Cardiac muscle cell (in vitro differentiated cells and primary cell): ENCODE results near the gene GARIN5A. TPM values are rescaled to one million over a fixed set of nuclear protein-coding genes. Genes with fewer than 3 reads are reported as not detected.
A peak's percentile ranks its signal among the peaks of the same experiment; 100 is the strongest.

Experiments used
- DNase-seq, 2 donors: peaks; one replicate each; pipeline versions ENCODE4 v3.0.0 to v3.0.0-alpha.2; 2010 to 2017; ENCODE audit warnings: low read depth in 1 of 2, low spot score in 1 of 2
- H3K27ac ChIP-seq: fragments of 200-600 bp; sonication (generic); 2 replicates; pipeline ENCODE4 v1.5.1; 2016
- H3K27me3 ChIP-seq: fragments of 200-600 bp; sonication (generic); 2 replicates; pipeline ENCODE4 v1.6.0; 2016; ENCODE audit warnings: control low read depth
- H3K36me3 ChIP-seq: fragments of 200-600 bp; sonication (generic); 2 replicates; pipeline ENCODE4 v1.5.1; 2016; ENCODE audit warnings: control low read depth
- H3K4me1 ChIP-seq: fragments of 200-600 bp; sonication (generic); 2 replicates; pipeline ENCODE4 v1.8.1; 2017; ENCODE audit warnings: low read depth, mild to moderate bottlenecking, mixed run types
- H3K4me3 ChIP-seq: fragments of 200-600 bp; sonication (generic); 2 replicates; pipeline ENCODE4 v1.5.1; 2016; ENCODE audit warnings: mild to moderate bottlenecking
- H3K9me3 ChIP-seq: fragments of 200-600 bp; sonication (generic); 2 replicates; pipeline ENCODE4 v1.5.1; 2017; ENCODE audit warnings: low read depth, mild to moderate bottlenecking, control low read depth
- polyA plus RNA-seq: library from polyadenylated mRNA; unstranded; fragments of >200 nt; fragmentation: Nextera tagmentation; extraction: Ambion mirVana; gene quantifications from 2 replicates; pipeline ENCODE4 v1.2.1, GENCODE V29; 2016
- total RNA-seq: library from RNA; depleted of rRNA; stranded (reverse); fragments of >200 nt; gene quantifications from 2 replicates; pipeline ENCODE4 v1.2.3, GENCODE V29; 2016
- TF ChIP-seq, protein P1 (sequence below): IDR thresholded peaks from 2 replicates; pipeline ENCODE4 v1.5.1; 2012; ENCODE audit warnings: low read depth, mild to moderate bottlenecking, low read length

The GARIN5A gene
- total and polyA plus RNA-seq, 2 experiments from 2014 or later, result 7.7 to 9.3 TPM

DNA sequence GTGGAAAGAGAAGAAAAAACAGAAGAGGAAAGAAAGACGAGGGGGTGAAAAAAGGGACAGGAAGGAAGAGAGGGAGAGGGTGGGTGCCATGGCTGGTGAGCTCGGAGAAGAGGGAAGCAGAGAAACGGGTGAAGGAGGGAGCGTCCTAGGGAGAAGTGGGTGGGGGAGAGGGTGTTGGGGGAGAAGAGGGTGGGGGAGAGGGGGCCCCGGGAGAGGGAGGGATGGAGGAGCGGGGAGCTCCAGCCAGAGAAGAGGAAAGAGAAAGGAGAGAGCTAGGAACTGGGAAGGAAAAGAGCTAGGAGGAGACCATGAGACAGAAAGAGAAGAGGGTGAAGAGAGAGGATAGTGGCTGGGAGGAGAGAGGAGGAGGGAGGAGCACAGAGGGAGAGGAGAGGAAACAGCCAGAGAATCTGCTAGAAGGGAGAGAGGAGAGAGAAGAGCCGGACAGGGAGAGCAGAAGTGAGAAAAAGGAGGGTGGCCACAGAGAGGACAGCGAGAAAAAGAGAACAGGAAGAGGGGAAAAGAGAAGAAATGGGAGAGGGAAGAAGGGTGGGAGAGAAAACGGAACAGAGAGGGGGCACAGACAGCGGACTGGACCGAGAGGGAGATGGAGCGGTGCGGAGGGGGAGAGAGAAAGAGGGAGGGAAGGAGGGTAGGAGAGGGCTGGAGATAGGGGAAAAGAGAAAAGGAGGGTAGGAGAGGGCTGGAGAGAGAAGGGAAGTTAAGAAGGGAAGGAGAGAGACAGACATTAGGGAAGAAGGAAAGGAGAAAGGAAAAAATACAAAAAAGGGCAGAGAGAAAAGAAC is 11.9 kb upstream of the GARIN5A start:
- Histone ChIP-seq H3K9me3 (no peaks in the 10 kb centered on the region), H3K4me3 (no peak overlapping the region), H3K27ac (peak overlapping the region; percentile 81), H3K4me1 (peaks cover 10% of the 10 kb centered on the region), H3K27me3 (no peaks in the 10 kb centered on the region), H3K36me3 (peaks cover 18% of the 10 kb centered on the region)
- DNase-seq, result no peak
- TF ChIP-seq, protein P1, sequence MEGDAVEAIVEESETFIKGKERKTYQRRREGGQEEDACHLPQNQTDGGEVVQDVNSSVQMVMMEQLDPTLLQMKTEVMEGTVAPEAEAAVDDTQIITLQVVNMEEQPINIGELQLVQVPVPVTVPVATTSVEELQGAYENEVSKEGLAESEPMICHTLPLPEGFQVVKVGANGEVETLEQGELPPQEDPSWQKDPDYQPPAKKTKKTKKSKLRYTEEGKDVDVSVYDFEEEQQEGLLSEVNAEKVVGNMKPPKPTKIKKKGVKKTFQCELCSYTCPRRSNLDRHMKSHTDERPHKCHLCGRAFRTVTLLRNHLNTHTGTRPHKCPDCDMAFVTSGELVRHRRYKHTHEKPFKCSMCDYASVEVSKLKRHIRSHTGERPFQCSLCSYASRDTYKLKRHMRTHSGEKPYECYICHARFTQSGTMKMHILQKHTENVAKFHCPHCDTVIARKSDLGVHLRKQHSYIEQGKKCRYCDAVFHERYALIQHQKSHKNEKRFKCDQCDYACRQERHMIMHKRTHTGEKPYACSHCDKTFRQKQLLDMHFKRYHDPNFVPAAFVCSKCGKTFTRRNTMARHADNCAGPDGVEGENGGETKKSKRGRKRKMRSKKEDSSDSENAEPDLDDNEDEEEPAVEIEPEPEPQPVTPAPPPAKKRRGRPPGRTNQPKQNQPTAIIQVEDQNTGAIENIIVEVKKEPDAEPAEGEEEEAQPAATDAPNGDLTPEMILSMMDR, result no peak

DNA sequence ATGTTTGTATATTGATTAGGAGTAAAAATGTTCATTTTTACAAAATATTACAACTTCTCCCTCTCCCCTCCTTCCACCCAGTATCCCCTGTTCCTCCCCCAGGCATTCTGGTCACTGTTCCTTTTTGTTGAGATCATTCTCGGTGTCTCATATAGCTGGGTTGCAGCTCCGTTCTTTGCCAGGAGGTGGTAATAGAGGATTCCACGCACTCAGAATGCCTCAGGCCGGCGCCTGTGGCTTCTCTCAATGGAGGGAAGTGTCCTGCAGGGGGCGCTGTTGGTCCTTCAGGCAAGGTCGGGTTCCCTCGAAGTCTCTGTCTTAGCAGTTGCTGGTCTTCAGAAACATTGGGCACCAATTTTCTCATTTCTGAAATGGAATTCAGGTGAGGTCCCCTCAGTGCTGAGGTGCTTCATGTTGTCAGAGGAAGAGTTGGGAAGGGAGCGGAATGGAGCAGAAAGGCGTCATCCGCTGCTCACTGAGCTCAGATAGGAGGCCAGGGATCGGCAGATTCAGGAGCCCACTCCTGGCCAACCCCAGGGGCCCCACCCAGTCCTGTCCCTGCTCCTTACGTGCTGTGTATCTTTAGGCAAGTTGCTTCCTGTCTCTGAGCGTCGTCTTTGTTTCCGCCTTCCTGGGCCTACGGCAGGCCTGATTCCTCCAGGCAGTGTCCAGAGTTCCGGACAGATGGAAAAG is 10.3 kb upstream of the GARIN5A start:
- peak; percentile 44 to 89 for DNase-seq
- H3K27me3 ChIP-seq, result no peaks in the 10 kb centered on the region
- H3K9me3 ChIP-seq, result no peaks in the 10 kb centered on the region
- H3K4me1 ChIP-seq, result peaks cover 9% of the 10 kb centered on the region
- peaks cover 18% of the 10 kb centered on the region for H3K36me3 ChIP-seq
- peak overlapping the region; percentile 81 for H3K27ac ChIP-seq
- no peak overlapping the region for H3K4me3 ChIP-seq
- TF ChIP-seq, protein P1, result peak; percentile 50

DNA sequence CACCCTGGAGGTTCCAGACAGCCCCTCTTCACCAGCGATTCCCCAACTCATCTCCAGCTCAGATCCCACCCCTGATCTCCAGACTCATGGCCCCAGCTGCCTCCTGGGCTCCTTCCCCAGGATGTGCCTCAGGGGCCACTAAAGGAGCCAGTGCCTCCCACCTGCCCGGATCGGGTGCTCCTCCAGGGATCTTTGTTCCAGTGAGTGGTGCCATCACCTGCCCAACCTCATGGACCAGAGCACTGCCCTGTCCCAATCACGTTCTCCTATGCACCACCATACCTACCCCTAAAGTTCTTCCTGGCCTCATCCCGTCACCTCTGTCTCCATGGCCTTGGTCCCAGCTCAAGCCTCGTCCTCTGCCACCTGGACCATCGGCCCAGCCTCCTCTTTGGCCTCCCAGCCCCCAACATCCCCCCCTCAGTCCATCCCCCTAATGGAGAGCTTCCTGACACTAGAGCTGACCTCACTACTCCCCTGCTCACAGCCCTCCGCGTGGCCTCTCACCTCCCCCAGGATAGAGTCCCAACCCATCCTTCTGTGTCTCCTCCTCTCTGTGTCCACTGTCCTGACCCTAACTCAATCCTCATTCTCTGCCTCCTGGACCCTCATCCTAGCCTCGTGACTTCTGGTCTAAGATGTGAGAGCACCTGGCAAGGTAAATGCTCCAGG is 8.8 kb upstream of the GARIN5A start:
- DNase-seq, result peak in 1 of 2 donors; percentile 63
- Histone ChIP-seq H3K27me3 (no peaks in the 10 kb centered on the region), H3K4me3 (no peak overlapping the region), H3K4me1 (no peaks in the 10 kb centered on the region), H3K9me3 (no peaks in the 10 kb centered on the region), H3K27ac (peak overlapping the region; percentile 81), H3K36me3 (peaks cover 15% of the 10 kb centered on the region)
- TF ChIP-seq, protein P1, result no peak

DNA sequence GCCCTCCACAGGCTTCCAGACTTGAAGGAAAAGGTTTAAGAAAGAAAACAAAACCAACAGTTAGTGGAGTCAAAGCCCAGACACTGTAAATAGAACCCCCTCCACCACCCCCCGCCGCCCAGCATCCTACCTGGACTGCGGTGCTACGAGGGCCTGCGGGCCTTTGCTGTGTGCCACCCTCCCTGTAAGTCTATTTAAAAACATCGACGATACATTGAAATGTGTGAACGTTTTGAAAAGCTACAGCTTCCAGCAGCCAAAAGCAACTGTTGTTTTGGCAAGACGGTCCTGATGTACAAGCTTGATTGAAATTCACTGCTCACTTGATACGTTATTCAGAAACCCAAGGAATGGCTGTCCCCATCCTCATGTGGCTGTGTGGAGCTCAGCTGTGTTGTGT is 6.3 kb upstream of the GARIN5A start:
- TF ChIP-seq, protein P1, result no peak
- Histone ChIP-seq H3K4me1 (no peaks in the 10 kb centered on the region), H3K36me3 (peaks cover 16% of the 10 kb centered on the region), H3K9me3 (no peaks in the 10 kb centered on the region), H3K27ac (no peak overlapping the region), H3K4me3 (no peak overlapping the region), H3K27me3 (no peaks in the 10 kb centered on the region)
- DNase-seq, result no peak

DNA sequence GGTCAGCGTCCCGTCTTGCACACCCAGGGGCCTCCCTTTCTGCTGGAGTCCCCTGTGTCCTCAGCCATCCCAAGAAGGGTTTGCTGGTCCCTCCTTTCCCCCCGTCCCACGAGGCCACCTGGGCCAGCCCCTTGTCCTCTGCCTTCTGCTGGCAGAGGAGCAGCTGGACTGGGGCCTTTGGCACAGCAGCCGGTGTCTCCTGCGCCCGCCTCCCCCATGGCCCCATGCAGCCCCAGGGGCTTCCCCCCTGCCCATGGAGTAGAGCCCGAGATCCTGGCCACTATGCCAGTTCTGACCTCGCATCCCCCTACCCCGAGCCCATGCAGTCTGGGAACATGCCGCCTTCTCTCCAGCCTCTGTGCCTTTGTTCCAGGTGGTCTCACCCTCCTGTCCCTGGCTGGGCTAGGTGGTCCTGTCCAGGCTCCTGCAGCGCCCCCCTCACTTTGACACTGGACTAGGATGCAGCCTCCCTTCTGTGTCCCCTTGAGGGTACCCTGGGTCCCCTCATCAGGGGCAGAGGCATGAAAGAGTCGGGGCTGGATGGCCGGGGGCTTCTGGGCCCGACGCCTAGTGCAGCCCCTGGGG is 5.7 kb upstream of the GARIN5A start:
- TF ChIP-seq, protein P1, result no peak
- DNase-seq, result no peak
- peaks cover 14% of the 10 kb centered on the region for H3K36me3 ChIP-seq

More for the DNA sequence above, 5.7 kb upstream of the GARIN5A start:
- no peaks in the 10 kb centered on the region for H3K9me3 ChIP-seq
- H3K4me1 ChIP-seq, result no peaks in the 10 kb centered on the region
- H3K27me3 ChIP-seq, result no peaks in the 10 kb centered on the region
- H3K27ac ChIP-seq, result no peak overlapping the region
- no peak overlapping the region for H3K4me3 ChIP-seq
